K562 (cell line): Measurements from ENCODE around the gene FRMD5. TPM values are rescaled to one million over a fixed set of nuclear protein-coding genes. Genes with fewer than 3 reads are reported as not detected.
A peak's percentile ranks its signal among the peaks of the same experiment; 100 is the strongest.

Experiments used
- ARID1B ChIP-seq: fragments of 450-650 bp; IDR thresholded peaks from 2 replicates; pipeline ENCODE4 v1.6.1; 2016; ENCODE audit warnings: antibody characterized with exemption, mild to moderate bottlenecking, inconsistent platforms
- BMI1 ChIP-seq: fragments of 150-350 bp; IDR thresholded peaks from 2 replicates; pipeline ENCODE4 v1.6.1; 2014; ENCODE audit warnings: low read length
- CAMTA2 ChIP-seq: fragments of 250-450 bp; sonication (Bioruptor Pico); conservative IDR thresholded peaks from 2 replicates; pipeline ENCODE4 v1.5.1; 2022
- COPS2 ChIP-seq: fragments of 450-650 bp; conservative IDR thresholded peaks from 2 replicates; pipeline ENCODE4 v1.6.1; 2016; ENCODE audit warnings: mild to moderate bottlenecking, moderate library complexity
- CXXC5 ChIP-seq: fragments of 250-450 bp; sonication (Bioruptor Pico); IDR thresholded peaks from 2 replicates; pipeline ENCODE4 v1.8.0; 2022; ENCODE audit warnings: inconsistent platforms, mild to moderate bottlenecking, moderate library complexity
- DLX4 ChIP-seq: fragments of 250-450 bp; sonication (Bioruptor Pico); IDR thresholded peaks from 2 replicates; pipeline ENCODE4 v1.6.1; 2021; ENCODE audit warnings: mild to moderate bottlenecking
- DMBX1 ChIP-seq: fragments of 250-450 bp; sonication (Bioruptor Pico); IDR thresholded peaks from 2 replicates; pipeline ENCODE4 v1.8.0; 2022; ENCODE audit warnings: inconsistent platforms, mild to moderate bottlenecking, moderate library complexity, borderline replicate concordance
- DPF2 ChIP-seq: fragments of 450-650 bp; IDR thresholded peaks from 2 replicates; pipeline ENCODE4 v1.6.1; 2016
- HDAC6 ChIP-seq: IDR thresholded peaks from 2 replicates; pipeline ENCODE4 v1.6.1; 2012; ENCODE audit warnings: low read depth, mild to moderate bottlenecking, control low read depth, inconsistent platforms, low read length, moderate library complexity
- MCM3 ChIP-seq: fragments of 450-650 bp; IDR thresholded peaks from 2 replicates; pipeline ENCODE4 v1.6.1; 2016
- MCM5 ChIP-seq: fragments of 450-650 bp; IDR thresholded peaks from 2 replicates; pipeline ENCODE4 v1.6.1; 2016; ENCODE audit warnings: low read depth
- SAFB2 ChIP-seq: fragments of 200-400 bp; formaldehyde crosslinking; IDR thresholded peaks from 2 replicates; pipeline ENCODE4 v1.6.1; 2018; ENCODE audit warnings: borderline replicate concordance, low read length, low read depth, moderate library complexity; ENCODE audit not compliant: severe bottlenecking
- SIRT6 ChIP-seq: IDR thresholded peaks from one replicate; pipeline ENCODE4 v1.6.1; 2012; ENCODE audit warnings: low read depth, mild to moderate bottlenecking, control low read depth, inconsistent platforms, low read length, moderate library complexity
- SMAD3 ChIP-seq: fragments of 450-650 bp; formaldehyde crosslinking; conservative IDR thresholded peaks from 2 replicates; pipeline ENCODE4 v1.4.0; 2020; ENCODE audit warnings: mild to moderate bottlenecking
- ZBTB1 ChIP-seq: sonication (generic); formaldehyde crosslinking; IDR thresholded peaks from 2 replicates; pipeline ENCODE4 v1.8.1; 2023; ENCODE audit warnings: missing genetic modification reagents, low read depth, mild to moderate bottlenecking, borderline replicate concordance
- ZC3H8 ChIP-seq: fragments of 450-650 bp; IDR thresholded peaks from 2 replicates; pipeline ENCODE4 v1.6.1; 2017
- ZFX ChIP-seq: sonication (generic); formaldehyde crosslinking; IDR thresholded peaks from 2 replicates; pipeline ENCODE4 v1.8.0; 2022; ENCODE audit warnings: mild to moderate bottlenecking, missing genetic modification reagents, moderate library complexity
- ZNF232 ChIP-seq: sonication (generic); formaldehyde crosslinking; IDR thresholded peaks from 2 replicates; pipeline ENCODE4 v1.8.0; 2022; ENCODE audit warnings: mild to moderate bottlenecking, missing genetic modification reagents
- ZNF316 ChIP-seq: fragments of 450-650 bp; IDR thresholded peaks from 2 replicates; pipeline ENCODE4 v1.6.1; 2016
- ZNF384 ChIP-seq: IDR thresholded peaks from 2 replicates; pipeline ENCODE4 v1.6.1; 2012; ENCODE audit warnings: low read depth, low read length, improper control_type of control experiment
- polyA plus RNA-seq, 8 experiments: library from polyadenylated mRNA; depleted of rRNA in 4 of 8; stranded (reverse) in 5 of 8; unstranded in 3 of 8; fragments of >200 nt; fragmentation: Nextera tagmentation in 2 of 8; fragmentation: Illumina TruSeq in 1 of 8; extraction: Ambion mirVana in 2 of 8; extraction: Trizol in 1 of 8; gene quantifications; 2 replicates each; pipeline versions ENCODE4 v1.2.1 to v1.2.3, GENCODE V29; 2011 to 2014; ENCODE audit warnings: inconsistent platforms in 1 of 8, missing spikeins in 1 of 8
- total RNA-seq, 7 experiments: library from RNA; depleted of rRNA in 6 of 7; stranded (reverse); fragments of >200 nt in 6 of 7; fragmentation: Illumina TruSeq in 2 of 7; extraction: Trizol in 2 of 7; gene quantifications; 2 replicates each; pipeline versions ENCODE4 v1.2.1 to v1.2.3, GENCODE V29; 2011 to 2021; ENCODE audit warnings: low replicate concordance in 1 of 7
- TF ChIP-seq, protein P1 (sequence below): fragments of 250-450 bp; sonication (Bioruptor Pico); IDR thresholded peaks from 2 replicates; pipeline ENCODE4 v1.8.0; 2022; ENCODE audit warnings: moderate library complexity, mild to moderate bottlenecking, inconsistent platforms
- TF ChIP-seq, protein P2 (sequence below): sonication (generic); formaldehyde crosslinking; IDR thresholded peaks from 2 replicates; pipeline ENCODE4 v1.8.1; 2023; ENCODE audit warnings: mild to moderate bottlenecking, missing genetic modification reagents
- TF ChIP-seq, protein P3 (sequence below): fragments of 250-450 bp; sonication (Bioruptor Pico); IDR thresholded peaks from 2 replicates; pipeline ENCODE4 v1.9.0; 2021; ENCODE audit warnings: mild to moderate bottlenecking
- TF ChIP-seq, protein P4 (sequence below): conservative IDR thresholded peaks from 2 replicates; pipeline ENCODE4 v1.6.1; 2011; ENCODE audit warnings: low read depth, mild to moderate bottlenecking, low read length; ENCODE audit not compliant: control insufficient read depth
- TF ChIP-seq, protein P5 (sequence below): fragments of 250-450 bp; sonication (Bioruptor Pico); IDR thresholded peaks from 2 replicates; pipeline ENCODE4 v1.5.0; 2020; ENCODE audit warnings: mild to moderate bottlenecking

Gene FRMD5
- total and polyA plus RNA-seq, 9 of the 15 experiments (the other 6 are each of a cell fraction or from before 2014, with no cell fraction given): 0.13 to 0.38 TPM; not detected in 7

GRCh38 chr15:43826508-43827341, 368.3 kb downstream of the FRMD5 start, which contains the start of gene WDR76 (continued):
- TF ChIP-seq DLX4: no peak
- TF ChIP-seq DPF2: peak; percentile 60
- no peak for TF ChIP-seq SMAD3 (CRISPR knock-in tag)
- TF ChIP-seq DMBX1: peak; percentile 83
- TF ChIP-seq ZBTB1: 0 out of 2 replicates have a peak, but pooled peaks have one; percentile 29
- TF ChIP-seq, protein P1, sequence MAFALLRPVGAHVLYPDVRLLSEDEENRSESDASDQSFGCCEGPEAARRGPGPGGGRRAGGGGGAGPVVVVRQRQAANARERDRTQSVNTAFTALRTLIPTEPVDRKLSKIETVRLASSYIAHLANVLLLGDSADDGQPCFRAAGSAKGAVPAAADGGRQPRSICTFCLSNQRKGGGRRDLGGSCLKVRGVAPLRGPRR: no peak
- TF ChIP-seq, protein P2, sequence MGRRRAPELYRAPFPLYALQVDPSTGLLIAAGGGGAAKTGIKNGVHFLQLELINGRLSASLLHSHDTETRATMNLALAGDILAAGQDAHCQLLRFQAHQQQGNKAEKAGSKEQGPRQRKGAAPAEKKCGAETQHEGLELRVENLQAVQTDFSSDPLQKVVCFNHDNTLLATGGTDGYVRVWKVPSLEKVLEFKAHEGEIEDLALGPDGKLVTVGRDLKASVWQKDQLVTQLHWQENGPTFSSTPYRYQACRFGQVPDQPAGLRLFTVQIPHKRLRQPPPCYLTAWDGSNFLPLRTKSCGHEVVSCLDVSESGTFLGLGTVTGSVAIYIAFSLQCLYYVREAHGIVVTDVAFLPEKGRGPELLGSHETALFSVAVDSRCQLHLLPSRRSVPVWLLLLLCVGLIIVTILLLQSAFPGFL (CRISPR knock-in tag): peak; percentile 84; the same call in 1 of the 2 replicates
- TF ChIP-seq MCM5: no peak
- TF ChIP-seq ZNF232: no peak
- peak; percentile 92 for TF ChIP-seq CXXC5
- TF ChIP-seq COPS2: no peak
- TF ChIP-seq, protein P3, sequence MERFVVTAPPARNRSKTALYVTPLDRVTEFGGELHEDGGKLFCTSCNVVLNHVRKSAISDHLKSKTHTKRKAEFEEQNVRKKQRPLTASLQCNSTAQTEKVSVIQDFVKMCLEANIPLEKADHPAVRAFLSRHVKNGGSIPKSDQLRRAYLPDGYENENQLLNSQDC: 0 out of 2 replicates have a peak, but pooled peaks have one; percentile 34
- peak; percentile 67 for TF ChIP-seq ZFX
- TF ChIP-seq ARID1B: peak; percentile 54; the same call in 1 of the 2 replicates
- no peak for TF ChIP-seq SIRT6
- no peak for TF ChIP-seq SAFB2
- TF ChIP-seq, protein P4, sequence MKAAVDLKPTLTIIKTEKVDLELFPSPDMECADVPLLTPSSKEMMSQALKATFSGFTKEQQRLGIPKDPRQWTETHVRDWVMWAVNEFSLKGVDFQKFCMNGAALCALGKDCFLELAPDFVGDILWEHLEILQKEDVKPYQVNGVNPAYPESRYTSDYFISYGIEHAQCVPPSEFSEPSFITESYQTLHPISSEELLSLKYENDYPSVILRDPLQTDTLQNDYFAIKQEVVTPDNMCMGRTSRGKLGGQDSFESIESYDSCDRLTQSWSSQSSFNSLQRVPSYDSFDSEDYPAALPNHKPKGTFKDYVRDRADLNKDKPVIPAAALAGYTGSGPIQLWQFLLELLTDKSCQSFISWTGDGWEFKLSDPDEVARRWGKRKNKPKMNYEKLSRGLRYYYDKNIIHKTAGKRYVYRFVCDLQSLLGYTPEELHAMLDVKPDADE: 0 out of 2 replicates have a peak, but pooled peaks have one; percentile 51
- TF ChIP-seq, protein P5, sequence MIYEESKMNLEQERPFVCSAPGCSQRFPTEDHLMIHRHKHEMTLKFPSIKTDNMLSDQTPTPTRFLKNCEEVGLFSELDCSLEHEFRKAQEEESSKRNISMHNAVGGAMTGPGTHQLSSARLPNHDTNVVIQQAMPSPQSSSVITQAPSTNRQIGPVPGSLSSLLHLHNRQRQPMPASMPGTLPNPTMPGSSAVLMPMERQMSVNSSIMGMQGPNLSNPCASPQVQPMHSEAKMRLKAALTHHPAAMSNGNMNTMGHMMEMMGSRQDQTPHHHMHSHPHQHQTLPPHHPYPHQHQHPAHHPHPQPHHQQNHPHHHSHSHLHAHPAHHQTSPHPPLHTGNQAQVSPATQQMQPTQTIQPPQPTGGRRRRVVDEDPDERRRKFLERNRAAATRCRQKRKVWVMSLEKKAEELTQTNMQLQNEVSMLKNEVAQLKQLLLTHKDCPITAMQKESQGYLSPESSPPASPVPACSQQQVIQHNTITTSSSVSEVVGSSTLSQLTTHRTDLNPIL (CRISPR knock-in tag): no peak
- no peak for TF ChIP-seq HDAC6
- 0 out of 2 replicates have a peak, but pooled peaks have one; percentile 22 for TF ChIP-seq ZNF384
- TF ChIP-seq BMI1: no peak
- no peak for TF ChIP-seq CAMTA2 (CRISPR knock-in tag)
- TF ChIP-seq MCM3: no peak
- no peak for TF ChIP-seq ZNF316
- no peak for TF ChIP-seq ZC3H8
